NCI-H345 treated with DMSO at 0.1 percent for 48 hours (cell line): ENCODE data around the gene WDR27.
"Not testable (repeated sequence)": the region's sequence is repeated elsewhere in the genome, so short reads cannot be mapped to it uniquely, and the experiment has no call there.

Source experiments
- DNase-seq: peaks from one replicate; lab custom pipeline; 2025; ENCODE audit not compliant: unreplicated experiment; lab: John Stamatoyannopoulos, UW

Gene WDR27

DNA sequence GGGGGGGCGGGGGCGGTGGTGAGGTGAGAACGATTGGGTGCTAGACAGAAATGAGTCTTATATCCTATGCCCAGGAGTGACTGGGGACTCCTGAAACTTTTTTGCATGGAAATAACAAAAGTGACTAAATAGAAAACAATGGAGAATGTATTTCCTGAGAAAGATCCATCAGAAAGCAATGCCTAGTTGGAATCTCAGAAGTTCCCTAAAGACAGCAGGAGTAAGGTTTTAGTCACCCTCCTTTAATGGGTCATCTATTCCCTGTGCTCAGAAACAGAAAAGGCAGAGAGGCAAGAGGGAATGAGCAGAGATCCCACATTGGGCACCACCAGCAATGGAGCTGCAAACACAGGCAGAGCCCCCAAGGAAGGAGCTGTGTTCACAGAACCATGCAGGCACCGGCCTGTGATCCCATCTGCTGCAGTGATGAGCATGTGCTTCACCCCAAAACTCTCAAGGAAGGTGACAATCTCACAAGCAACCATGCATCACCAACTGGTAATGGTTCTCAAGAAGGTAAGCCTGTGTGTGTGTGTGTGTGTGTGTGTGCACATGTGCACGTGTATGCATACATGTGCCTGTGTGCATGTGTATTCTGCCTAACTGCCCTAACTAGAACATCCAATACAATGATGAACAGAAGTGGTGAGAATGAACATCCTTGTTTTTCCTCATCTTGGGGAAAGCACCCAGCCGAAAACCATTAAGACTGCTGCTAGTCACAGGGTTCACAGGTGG, 168.4 kb downstream of the WDR27 start:
- no peak for DNase-seq

GRCh38 chr6:169530752-169531123, 171.1 kb downstream of the WDR27 start:
- no peak for DNase-seq

GRCh38 chr6:169529931-169530751, 171.7 kb downstream of the WDR27 start:
- DNase-seq = no peak

- DNase-seq = no peak
These were observed 173.1 kb downstream of the WDR27 start for GRCh38 chr6:169528755-169529154.

DNA sequence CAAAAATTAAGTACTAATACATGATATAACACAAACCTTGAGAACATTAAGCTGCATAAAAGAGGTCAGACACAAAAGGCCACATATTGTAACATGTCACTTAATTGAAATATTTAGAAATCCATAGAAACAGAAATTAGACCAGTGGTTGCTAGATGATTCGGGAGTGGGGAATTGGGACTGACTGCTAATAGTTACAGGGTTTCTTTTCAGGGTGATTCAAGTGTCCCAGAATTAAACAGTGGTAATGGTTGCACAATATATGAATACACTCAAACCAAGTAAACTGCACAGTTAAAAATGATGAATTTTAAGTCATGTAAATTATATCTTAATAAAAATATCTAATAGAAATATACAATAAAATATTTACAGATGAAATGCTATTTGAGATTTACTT, 174.5 kb downstream of the WDR27 start:
- DNase-seq = no peak

DNA sequence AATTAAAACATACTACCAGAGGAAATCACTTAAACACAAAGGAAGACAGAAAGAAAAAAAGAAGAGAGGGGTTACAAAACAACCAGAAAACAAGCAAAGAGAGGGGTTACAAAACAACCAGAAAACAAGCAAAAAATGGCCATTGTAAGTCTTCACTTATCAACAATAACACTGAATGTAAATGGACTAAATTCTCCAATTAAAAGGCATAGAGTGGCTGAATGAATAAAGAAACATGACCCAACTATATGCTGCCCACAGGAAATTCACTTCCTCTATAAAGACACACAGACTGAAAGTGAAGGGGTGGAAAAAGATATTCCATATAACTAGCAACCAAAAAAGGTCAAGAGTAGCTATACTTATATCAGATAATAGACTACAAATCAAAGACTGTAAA, 180.0 kb downstream of the WDR27 start:
- DNase-seq = no peak

GRCh38 chr6:169520104-169520503, 181.7 kb downstream of the WDR27 start:
- no peak for DNase-seq

- DNase-seq = no peak
These were observed 183.4 kb downstream of the WDR27 start for GRCh38 chr6:169518451-169518850.

DNA sequence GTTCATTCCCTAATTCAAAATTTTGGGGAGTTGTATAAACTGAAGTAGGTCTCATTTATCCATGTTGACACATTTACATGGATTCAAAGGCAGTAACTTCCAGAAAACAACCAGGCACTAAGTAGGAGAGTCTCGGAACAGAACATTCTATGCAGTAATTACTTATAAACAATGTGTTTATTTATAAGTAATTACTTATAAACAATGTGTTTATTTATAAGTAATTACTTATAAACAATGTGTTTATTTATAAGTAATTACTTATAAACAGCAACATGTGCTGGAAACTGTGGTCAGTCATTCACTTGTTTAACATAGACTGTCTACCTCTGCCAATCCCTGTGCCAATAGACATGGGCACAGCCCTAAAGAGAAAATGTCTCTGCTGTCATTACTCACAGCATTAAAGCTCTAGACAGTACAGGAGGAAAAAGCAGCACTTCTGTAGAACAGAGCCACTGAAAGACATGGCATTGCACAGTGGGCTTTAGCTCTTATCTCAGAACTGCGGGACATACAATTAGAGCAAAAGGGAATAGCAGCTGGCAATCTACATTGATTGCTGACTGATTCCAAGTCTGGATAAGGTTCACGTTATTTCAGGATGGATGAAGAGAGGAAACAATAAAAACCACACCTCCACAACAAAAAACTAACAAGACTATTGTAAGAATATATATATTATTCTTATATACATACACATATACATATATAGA, 188.2 kb downstream of the WDR27 start:
- DNase-seq = no peak

GRCh38 chr6:169511785-169512184, 190.0 kb downstream of the WDR27 start:
- DNase-seq = not testable (repeated sequence)

DNA sequence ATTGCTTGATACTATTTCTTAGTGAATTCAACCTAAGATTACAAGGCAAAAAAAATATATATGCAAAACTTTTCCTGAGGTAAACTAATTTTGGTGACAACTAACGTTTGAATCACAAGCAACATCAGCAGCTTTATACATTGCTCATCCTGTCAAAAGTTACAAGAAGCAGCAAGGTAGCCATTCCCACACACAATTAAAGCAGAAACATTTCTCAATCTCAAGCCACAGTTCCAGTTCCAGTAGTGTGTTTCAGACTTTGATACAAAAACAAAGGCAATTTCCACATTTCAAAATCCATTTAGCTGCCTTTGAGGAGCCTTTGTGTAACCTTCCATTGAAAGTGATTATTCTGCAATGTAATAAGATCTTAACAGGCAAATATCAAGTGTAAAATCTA, 191.0 kb downstream of the WDR27 start:
- DNase-seq = no peak

- DNase-seq = no peak
These were observed 193.4 kb downstream of the WDR27 start for GRCh38 chr6:169508452-169508851.

GRCh38 chr6:169503422-169504152, 198.2 kb downstream of the WDR27 start:
- DNase-seq = no peak

DNA sequence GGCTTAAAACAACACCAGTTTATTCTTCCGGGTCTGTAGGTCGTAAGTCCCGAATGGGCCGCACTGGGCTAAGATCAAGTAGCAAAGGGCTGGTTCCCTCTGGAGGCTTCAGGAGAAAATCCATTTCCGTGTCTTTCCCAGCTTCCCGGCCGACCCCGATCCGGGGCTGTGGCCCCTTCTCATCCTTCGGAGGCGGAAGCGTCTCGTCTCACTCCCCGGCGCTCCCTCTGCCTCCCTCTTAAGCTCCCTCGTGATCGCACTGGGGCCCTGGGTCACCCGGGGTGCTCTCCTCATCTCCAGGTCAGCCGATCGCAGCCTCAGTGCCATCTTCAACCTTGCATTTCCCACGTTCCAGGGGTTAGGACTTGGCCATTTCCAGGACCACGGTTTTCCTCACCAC, 199.4 kb downstream of the WDR27 start:
- no peak for DNase-seq

DNA sequence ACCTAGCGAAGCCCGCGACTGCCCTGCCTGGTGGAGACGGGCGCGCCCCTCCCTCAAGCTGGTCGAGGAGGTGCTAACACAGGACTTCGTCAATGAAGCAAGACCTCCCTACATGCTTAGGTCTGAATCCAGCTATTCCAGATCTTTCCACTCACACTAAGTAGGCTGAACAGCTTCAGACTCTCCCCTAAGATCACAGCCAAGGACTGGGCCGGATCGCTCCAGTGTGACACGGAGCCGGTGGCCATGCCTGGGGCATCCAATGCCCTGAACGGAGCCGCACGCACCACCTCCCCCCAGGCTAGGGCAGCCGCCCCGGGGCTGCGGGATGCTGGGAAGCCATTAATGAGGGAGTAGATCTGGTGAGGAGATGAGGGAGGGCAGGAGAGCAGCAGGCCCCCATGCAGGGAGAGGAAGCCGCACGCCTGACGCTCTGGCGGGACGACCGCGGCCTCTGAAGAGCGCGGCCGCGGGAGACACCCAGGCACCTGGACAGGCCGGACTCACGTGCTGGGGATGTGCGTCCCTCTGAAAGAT, 200.0 kb downstream of the WDR27 start:
- DNase-seq = no peak

- DNase-seq = no peak
These were observed 200.7 kb downstream of the WDR27 start for GRCh38 chr6:169501128-169501527.

GRCh38 chr6:169500688-169501087, 201.1 kb downstream of the WDR27 start:
- no peak for DNase-seq

DNA sequence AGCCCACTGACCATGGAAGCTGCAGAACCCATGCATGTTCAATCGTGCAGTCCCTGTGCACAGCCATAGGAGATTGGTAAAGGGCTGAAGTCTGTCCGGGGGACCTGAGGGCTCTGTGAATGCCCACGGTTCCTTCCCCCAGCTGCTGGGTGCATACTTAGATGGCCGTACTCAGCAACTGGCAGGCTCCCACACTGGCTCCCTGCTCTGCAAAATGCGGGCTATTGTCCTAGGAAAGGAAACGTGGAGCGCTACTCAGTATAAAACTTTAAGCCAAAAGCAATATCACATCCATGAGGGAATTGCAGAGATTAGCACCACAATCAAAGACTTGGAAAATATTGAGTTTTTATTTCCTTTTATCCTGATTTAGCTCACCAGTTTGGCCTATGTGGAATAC, 202.0 kb downstream of the WDR27 start:
- DNase-seq = no peak

- no peak for DNase-seq
These were observed 202.8 kb downstream of the WDR27 start for GRCh38 chr6:169498916-169499513.

DNA sequence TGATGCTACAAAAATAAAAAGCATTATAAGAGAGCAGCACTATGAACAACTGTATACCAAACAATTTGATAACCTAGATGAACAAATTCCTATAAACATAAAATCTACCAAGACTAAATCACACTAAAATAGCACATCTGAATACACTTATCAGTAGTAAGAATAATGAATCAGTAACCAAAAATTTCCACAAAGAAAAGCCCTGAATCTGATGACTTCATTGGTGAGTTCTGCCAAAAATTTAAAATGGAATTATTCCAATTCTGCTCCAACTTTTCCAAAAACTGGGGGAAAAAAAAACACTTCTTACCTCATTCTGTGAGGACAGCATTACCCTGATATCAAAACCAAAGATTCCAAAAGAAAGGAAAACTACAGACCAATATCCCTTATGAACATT, 206.2 kb downstream of the WDR27 start:
- DNase-seq = no peak

DNA sequence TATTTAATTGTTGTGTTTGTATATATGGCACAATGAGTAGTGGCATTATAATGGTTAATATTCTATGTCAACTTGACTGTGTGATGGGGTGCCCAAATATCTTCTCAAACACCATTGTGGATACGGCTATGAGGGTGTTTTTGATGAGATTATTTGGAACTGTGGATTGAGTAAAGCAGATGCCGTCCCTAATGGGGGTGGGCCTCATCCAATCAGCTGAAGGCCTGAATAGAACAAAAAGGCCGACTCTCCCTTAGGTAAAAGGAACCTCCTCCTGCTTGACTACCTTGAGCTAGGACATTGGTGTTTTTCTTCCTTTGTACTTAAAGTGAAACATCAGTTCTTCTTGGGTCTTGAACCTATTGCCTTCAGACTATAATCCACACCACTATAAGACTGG, 207.8 kb downstream of the WDR27 start:
- no peak for DNase-seq
